Measurements from ENCODE around the gene ADTRP. TPM values are rescaled to one million over a fixed set of nuclear protein-coding genes. Genes with fewer than 3 reads are reported as not detected.

ADTRP gene
- total RNA-seq, 1 donor from 2014 or later: 0.68 TPM

DNA sequence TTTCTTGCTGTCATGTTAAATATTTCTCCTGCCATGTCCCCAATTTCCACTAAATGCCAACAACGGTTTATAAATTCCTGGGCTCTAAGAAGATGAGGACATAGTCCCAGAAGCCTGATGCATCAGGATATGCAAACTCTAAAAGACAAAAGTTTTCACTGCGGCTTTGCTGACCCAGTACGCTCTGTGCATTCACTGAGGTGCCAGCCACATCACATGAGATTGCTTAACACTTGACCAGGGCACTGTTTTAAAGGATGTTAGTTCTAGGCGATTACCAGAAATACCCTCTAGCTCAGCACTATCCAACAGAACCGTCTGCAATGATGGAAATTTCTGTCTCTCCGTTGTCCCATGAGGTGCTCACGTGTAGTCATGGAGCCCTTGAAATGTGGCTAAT, 19.9 kb upstream of the ADTRP start:
- Mint-ChIP-seq H3K36me3 (ENCODE audit: low read depth, unreplicated experiment) (no peaks in the 10 kb centered on the region), H3K4me1 (ENCODE audit: low read depth, unreplicated experiment) (no peaks in the 10 kb centered on the region), H3K27ac (ENCODE audit: unreplicated experiment) (no peak overlapping the region), H3K9me3 (ENCODE audit: unreplicated experiment) (no peaks in the 10 kb centered on the region), H3K27me3 (ENCODE audit: low read depth, unreplicated experiment) (no peaks in the 10 kb centered on the region), H3K4me3 (ENCODE audit: unreplicated experiment) (no peak overlapping the region)
- Histone ChIP-seq H3K9ac (ENCODE audit: low read length) (no peak overlapping the region), H3K4me2 (ENCODE audit: low read length) (no peak overlapping the region), H3K36me3 (ENCODE audit: insufficient read depth, low read length) (no peaks in the 10 kb centered on the region), H3K4me3 (ENCODE audit: insufficient read depth, low read depth, low read length) (no peak overlapping the region), H3K27me3 (ENCODE audit: insufficient read depth, low read length) (no peaks in the 10 kb centered on the region), H3K79me2 (ENCODE audit: insufficient read depth, low read length) (no peaks in the 10 kb centered on the region), H3K27ac (ENCODE audit: low read depth, low read length) (no peak overlapping the region), H2AFZ (ENCODE audit: low read depth, low read length) (no peak overlapping the region), H4K20me1 (ENCODE audit: insufficient read depth, low read length) (no peaks in the 10 kb centered on the region), H3K4me1 (ENCODE audit: insufficient read depth, low read length) (no peaks in the 10 kb centered on the region), H3K9me3 (ENCODE audit: insufficient read depth, low read depth, low read length) (no peaks in the 10 kb centered on the region)
- TF ChIP-seq EZH2 (IDR thresholded peaks at IDR 0.05; ENCODE audit: insufficient read depth, low read length): no peak
- TF ChIP-seq, protein P1, sequence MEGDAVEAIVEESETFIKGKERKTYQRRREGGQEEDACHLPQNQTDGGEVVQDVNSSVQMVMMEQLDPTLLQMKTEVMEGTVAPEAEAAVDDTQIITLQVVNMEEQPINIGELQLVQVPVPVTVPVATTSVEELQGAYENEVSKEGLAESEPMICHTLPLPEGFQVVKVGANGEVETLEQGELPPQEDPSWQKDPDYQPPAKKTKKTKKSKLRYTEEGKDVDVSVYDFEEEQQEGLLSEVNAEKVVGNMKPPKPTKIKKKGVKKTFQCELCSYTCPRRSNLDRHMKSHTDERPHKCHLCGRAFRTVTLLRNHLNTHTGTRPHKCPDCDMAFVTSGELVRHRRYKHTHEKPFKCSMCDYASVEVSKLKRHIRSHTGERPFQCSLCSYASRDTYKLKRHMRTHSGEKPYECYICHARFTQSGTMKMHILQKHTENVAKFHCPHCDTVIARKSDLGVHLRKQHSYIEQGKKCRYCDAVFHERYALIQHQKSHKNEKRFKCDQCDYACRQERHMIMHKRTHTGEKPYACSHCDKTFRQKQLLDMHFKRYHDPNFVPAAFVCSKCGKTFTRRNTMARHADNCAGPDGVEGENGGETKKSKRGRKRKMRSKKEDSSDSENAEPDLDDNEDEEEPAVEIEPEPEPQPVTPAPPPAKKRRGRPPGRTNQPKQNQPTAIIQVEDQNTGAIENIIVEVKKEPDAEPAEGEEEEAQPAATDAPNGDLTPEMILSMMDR (IDR thresholded peaks at IDR 0.05; ENCODE audit: insufficient read depth, low read depth, low read length): no peak
- no peak for DNase-seq (ENCODE audit: low read depth)
- FAIRE-seq: no peak

DNA sequence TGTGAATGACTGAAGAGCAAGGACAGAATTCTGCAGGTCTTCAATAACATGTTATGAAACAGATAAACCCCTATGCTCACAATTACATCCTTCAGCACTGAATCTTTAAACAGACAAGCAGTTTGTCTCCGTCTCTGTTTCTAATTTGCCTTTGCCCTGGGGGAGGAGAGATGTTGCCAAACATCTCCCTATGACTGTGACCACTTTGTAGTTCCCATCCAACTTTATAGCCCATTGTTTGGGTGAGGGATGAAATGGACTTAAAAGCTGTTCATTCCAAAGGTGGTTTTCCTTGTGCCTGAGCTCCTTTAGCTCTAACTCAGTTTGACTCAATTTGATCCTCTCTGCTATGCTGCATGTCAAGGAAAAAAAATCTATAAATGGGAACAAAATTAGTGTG, 19.5 kb upstream of the ADTRP start:
- Mint-ChIP-seq H3K4me1 (ENCODE audit: low read depth, unreplicated experiment) (no peaks in the 10 kb centered on the region), H3K27ac (ENCODE audit: unreplicated experiment) (no peak overlapping the region), H3K9me3 (ENCODE audit: unreplicated experiment) (peaks cover 2% of the 10 kb centered on the region), H3K36me3 (ENCODE audit: low read depth, unreplicated experiment) (no peaks in the 10 kb centered on the region), H3K27me3 (ENCODE audit: low read depth, unreplicated experiment) (no peaks in the 10 kb centered on the region), H3K4me3 (ENCODE audit: unreplicated experiment) (no peak overlapping the region)
- no peak for TF ChIP-seq EZH2 (IDR thresholded peaks at IDR 0.05; ENCODE audit: insufficient read depth, low read length)
- TF ChIP-seq, protein P1 (IDR thresholded peaks at IDR 0.05; ENCODE audit: insufficient read depth, low read depth, low read length): no peak
- FAIRE-seq (no peak), DNase-seq (ENCODE audit: low read depth) (no peak)
- Histone ChIP-seq H3K4me2 (ENCODE audit: low read length) (no peak overlapping the region), H3K9ac (ENCODE audit: low read length) (no peak overlapping the region), H3K9me3 (ENCODE audit: insufficient read depth, low read depth, low read length) (no peaks in the 10 kb centered on the region), H3K4me3 (ENCODE audit: insufficient read depth, low read depth, low read length) (no peak overlapping the region), H3K79me2 (ENCODE audit: insufficient read depth, low read length) (no peaks in the 10 kb centered on the region), H4K20me1 (ENCODE audit: insufficient read depth, low read length) (no peaks in the 10 kb centered on the region), H3K4me1 (ENCODE audit: insufficient read depth, low read length) (no peaks in the 10 kb centered on the region), H3K27ac (ENCODE audit: low read depth, low read length) (no peak overlapping the region), H3K36me3 (ENCODE audit: insufficient read depth, low read length) (no peaks in the 10 kb centered on the region), H3K27me3 (ENCODE audit: insufficient read depth, low read length) (no peaks in the 10 kb centered on the region), H2AFZ (ENCODE audit: low read depth, low read length) (no peak overlapping the region)

- DNase-seq (ENCODE audit: low read depth) (no peak), FAIRE-seq (no peak)
- Histone ChIP-seq H3K4me3 (ENCODE audit: insufficient read depth, low read depth, low read length) (no peak overlapping the region), H3K36me3 (ENCODE audit: insufficient read depth, low read length) (no peaks in the 10 kb centered on the region), H3K4me1 (ENCODE audit: insufficient read depth, low read length) (no peaks in the 10 kb centered on the region), H3K79me2 (ENCODE audit: insufficient read depth, low read length) (no peaks in the 10 kb centered on the region), H2AFZ (ENCODE audit: low read depth, low read length) (no peak overlapping the region), H3K9me3 (ENCODE audit: insufficient read depth, low read depth, low read length) (no peaks in the 10 kb centered on the region), H3K4me2 (ENCODE audit: low read length) (no peak overlapping the region), H3K27ac (ENCODE audit: low read depth, low read length) (no peak overlapping the region), H3K9ac (ENCODE audit: low read length) (no peak overlapping the region), H3K27me3 (ENCODE audit: insufficient read depth, low read length) (no peaks in the 10 kb centered on the region), H4K20me1 (ENCODE audit: insufficient read depth, low read length) (no peaks in the 10 kb centered on the region)
- Mint-ChIP-seq H3K4me3 (ENCODE audit: unreplicated experiment) (no peak overlapping the region), H3K27ac (ENCODE audit: unreplicated experiment) (no peak overlapping the region), H3K36me3 (ENCODE audit: low read depth, unreplicated experiment) (no peaks in the 10 kb centered on the region), H3K27me3 (ENCODE audit: low read depth, unreplicated experiment) (no peaks in the 10 kb centered on the region), H3K4me1 (ENCODE audit: low read depth, unreplicated experiment) (peaks cover 2% of the 10 kb centered on the region), H3K9me3 (ENCODE audit: unreplicated experiment) (peaks cover 4% of the 10 kb centered on the region)
- TF ChIP-seq EZH2 (IDR thresholded peaks at IDR 0.05; ENCODE audit: insufficient read depth, low read length): no peak
- TF ChIP-seq, protein P1 (IDR thresholded peaks at IDR 0.05; ENCODE audit: insufficient read depth, low read depth, low read length): no peak
These were observed 18.2 kb upstream of the ADTRP start for GRCh38 chr6:11796829-11797228.

Data from astrocyte (in vitro differentiated cells and primary cell).